Myocyte (in vitro differentiated cells): ENCODE measurements around the gene ACOT13. TPM values are rescaled to one million over a fixed set of nuclear protein-coding genes. Genes with fewer than 3 reads are reported as not detected.
A peak's percentile ranks its signal among the peaks of the same experiment; 100 is the strongest.
"Not testable (repeated sequence)": the region's sequence is repeated elsewhere in the genome, so short reads cannot be mapped to it uniquely, and the experiment has no call there.

Source experiments
- DNase-seq: peaks from one replicate; pipeline ENCODE4 v3.0.0-alpha.2; 2012; ENCODE audit warnings: low read depth
- total RNA-seq: library from RNA; depleted of rRNA; stranded (reverse); fragments of >200 nt; gene quantifications from 2 replicates; pipeline ENCODE4 v1.2.3, GENCODE V29; 2014

The ACOT13 gene
- total RNA-seq, 1 donor from 2014 or later: 11.6 TPM

DNA sequence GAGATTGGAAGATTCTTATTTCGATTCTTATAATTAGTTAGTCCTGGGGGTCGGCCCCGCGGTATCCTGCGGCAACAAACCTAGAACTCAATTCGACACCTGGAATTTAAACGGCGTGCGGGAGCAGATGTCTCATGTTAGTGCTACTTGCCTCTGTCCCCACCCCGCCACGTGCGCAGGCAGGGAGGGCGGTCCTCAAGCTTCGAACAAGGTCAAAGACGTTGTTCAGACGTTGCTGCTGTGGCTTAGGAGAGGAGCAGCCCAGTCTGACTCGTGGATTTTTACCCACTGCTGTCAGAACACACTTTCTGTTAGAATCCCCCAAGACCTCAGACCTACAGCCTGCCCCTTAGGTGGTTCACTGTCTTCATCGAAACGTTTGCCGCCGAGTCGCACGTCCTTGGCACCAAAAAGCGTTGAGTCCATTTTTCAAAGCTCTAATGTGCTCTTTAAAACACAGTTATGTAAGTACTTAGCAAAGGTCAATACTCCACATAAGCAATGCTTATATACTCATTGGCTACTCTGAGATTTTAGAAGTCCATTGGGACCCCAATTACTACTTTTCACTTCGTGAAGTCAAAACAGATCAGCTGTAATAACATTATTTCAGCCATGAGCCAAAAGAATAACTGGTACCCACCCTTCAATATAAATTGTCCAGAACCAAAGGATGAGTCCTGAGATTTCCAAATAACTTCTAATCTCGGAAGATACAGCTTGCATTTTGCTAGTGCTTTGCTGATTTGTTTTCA lies 54.8 kb downstream of the ACOT13 start:
- DNase-seq: no peak

DNA sequence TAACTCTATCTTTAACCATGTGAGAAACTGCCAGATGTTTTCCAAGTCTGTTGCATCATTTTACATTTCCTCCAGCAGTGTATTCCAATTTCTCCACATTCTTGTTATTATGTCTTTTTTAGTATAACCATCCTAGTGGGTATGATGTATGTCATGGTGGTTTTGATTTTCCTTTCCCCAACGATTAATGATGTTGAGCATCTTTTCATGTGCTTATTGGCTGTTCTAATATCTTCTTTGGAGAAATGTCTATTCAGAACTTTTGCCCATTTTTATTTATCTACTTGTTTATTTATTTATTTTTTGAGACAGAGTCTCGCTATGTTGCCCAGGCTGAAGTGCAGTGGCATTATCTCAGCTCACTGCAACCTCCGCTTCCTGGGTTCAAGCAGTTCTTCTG lies 56.4 kb downstream of the ACOT13 start:
- no peak for DNase-seq

DNA sequence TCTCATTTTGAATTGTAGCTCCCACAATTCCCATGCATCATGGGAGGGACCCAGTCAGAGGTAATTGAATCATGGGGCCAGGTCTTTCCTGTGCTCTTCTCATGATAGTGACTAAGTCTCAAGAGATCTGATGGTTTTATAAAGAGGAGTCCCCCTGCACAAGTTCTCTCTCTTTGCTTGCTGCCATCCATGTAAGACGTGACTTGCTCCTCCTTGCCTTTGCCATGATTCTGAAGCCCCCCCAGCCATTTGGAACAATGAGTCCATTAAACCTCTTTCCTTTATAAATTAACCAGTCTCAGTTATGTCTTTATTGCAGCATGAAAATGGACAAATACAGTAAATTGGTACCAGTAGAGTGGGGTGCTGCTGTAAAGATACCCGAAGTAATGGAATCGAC lies 63.8 kb downstream of the ACOT13 start:
- not testable (repeated sequence) for DNase-seq

DNA sequence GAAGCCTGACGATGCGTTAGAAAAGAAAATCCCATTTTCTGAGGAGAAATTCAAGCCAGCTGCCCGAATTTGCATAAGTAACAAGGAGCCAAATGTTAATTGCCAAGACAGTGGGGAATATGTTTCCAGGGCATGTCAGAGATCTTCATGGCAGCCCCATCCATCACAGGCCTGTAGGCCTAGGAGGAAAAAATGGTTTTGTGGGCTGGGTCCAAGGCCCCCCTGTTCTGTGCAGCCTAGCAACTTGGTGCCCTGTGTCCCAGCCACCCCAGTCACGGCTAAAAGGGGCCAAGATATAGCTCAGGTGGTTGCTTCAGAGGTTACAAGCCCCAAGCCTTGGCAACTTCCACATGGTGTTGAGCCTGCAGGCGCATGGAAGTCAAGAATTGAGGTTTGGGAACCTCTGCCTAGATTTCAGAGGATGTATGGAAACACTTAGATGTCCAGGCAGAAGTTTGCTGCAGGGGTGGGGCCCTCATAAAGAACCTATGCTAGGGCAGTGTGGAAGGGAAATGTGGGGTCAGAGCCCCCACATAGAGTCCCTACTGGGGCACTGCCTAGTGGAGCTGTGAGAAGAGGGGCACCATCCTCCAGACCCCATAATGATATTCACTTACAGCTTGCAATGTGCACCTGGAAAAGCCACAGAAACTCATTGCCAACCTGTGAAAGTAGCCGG lies 64.7 kb downstream of the ACOT13 start:
- not testable (repeated sequence) for DNase-seq

GRCh38 chr6:24734166-24734565 lies 67.3 kb downstream of the ACOT13 start:
- DNase-seq: no peak

- DNase-seq: not testable (repeated sequence)
Observed at GRCh38 chr6:24734710-24735109, 67.8 kb downstream of the ACOT13 start.

- DNase-seq: no peak
Observed at GRCh38 chr6:24738741-24739140, 71.9 kb downstream of the ACOT13 start.

GRCh38 chr6:24740861-24741260 lies 74.0 kb downstream of the ACOT13 start:
- no peak for DNase-seq

- no peak for DNase-seq
Observed at GRCh38 chr6:24742216-24742738, 75.4 kb downstream of the ACOT13 start.

GRCh38 chr6:24743265-24743943 lies 76.5 kb downstream of the ACOT13 start:
- DNase-seq: peak; percentile 86

DNA sequence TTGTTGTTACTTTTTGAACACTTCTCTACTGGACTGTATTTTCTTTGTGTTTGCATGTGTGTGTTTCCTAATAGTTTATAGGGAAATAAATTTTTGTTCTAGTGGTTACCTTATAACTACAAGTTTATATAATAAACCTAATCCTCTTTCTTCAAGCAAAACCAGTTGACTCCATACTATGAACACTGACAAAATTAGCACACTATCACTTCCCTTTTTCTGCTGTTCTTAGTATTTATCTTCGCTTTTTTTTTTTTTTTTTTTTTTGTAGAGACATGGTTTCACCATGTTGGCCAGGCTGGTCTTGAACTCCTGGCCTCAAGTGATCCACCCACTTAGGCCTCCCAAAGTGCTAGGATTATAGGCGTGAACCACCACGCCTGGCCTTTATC lies 77.1 kb downstream of the ACOT13 start:
- DNase-seq: no peak

- DNase-seq: no peak
Observed at GRCh38 chr6:24744911-24745310, 78.0 kb downstream of the ACOT13 start.

GRCh38 chr6:24749297-24749696 lies 82.4 kb downstream of the ACOT13 start:
- no peak for DNase-seq

- DNase-seq: not testable (repeated sequence)
Observed at GRCh38 chr6:24750878-24751277, 84.0 kb downstream of the ACOT13 start.

- DNase-seq: no peak
Observed at GRCh38 chr6:24752503-24752902, 85.6 kb downstream of the ACOT13 start.

GRCh38 chr6:24752917-24753492 lies 86.1 kb downstream of the ACOT13 start:
- no peak for DNase-seq

DNA sequence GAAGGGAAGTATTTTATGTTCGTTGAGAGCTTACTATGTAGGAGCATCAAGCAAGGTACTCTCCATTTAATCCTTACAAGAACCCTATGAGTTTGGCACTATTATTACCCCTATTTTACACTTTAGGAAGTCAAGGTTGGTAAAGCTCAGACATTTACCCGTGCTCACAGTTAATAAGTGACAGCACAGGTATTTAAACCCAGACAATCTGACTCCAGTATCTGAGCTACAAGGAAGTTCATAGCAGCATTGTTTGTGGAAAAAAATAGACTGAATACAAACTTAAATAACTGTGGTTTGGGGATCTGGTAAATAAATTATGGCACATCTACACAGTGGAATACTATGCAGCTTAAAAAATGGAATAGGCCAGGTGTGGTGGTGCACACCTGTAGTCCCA lies 86.7 kb downstream of the ACOT13 start:
- DNase-seq: no peak

DNA sequence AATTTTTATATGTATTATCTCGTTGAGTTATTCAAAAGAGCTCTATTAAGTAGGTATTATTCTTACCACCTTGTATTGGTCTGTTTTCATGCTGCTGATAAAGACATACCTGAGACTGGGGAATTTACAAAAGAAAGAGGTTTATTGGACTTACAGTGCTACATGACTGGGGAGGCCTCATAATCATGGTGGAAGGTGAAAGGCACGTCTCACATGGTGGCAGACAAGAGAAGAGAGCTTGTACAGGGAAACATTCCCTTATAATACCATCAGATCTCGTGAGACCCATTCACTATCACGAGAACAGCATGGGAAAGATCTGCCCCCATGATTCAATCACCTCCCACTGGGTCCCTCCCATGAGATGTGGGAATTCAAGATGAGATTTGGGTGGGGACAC lies 87.5 kb downstream of the ACOT13 start:
- DNase-seq: not testable (repeated sequence)
